GM12872 (cell line): ENCODE data around the gene DFFB.

Source experiments
- TF ChIP-seq, protein P1 (sequence below): IDR thresholded peaks from 3 replicates; pipeline ENCODE4 v1.5.1; 2011; ENCODE audit warnings: low read depth, mild to moderate bottlenecking, low read length, moderate library complexity; ENCODE audit not compliant: insufficient read depth

Gene DFFB

DNA sequence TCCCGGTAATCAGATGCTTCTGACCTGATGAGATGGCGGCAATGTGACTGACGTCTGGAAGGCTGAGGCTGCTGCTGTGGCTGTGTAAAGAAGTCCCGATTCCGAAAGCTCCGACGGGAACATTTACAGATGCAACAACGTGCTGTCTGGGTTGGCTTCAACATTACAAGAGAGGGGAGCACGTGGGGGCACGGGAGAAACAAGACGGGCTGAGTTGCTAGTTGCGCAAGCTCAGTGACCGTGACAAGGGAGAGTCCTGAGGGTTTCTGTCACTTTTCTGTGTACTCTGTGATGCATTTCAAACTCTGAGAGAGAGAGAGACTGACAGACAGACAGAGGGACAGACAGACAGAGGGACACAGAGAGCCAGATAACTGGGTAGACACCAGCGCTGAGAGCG is 35.4 kb upstream of the DFFB start:
- TF ChIP-seq, protein P1, sequence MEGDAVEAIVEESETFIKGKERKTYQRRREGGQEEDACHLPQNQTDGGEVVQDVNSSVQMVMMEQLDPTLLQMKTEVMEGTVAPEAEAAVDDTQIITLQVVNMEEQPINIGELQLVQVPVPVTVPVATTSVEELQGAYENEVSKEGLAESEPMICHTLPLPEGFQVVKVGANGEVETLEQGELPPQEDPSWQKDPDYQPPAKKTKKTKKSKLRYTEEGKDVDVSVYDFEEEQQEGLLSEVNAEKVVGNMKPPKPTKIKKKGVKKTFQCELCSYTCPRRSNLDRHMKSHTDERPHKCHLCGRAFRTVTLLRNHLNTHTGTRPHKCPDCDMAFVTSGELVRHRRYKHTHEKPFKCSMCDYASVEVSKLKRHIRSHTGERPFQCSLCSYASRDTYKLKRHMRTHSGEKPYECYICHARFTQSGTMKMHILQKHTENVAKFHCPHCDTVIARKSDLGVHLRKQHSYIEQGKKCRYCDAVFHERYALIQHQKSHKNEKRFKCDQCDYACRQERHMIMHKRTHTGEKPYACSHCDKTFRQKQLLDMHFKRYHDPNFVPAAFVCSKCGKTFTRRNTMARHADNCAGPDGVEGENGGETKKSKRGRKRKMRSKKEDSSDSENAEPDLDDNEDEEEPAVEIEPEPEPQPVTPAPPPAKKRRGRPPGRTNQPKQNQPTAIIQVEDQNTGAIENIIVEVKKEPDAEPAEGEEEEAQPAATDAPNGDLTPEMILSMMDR, result no peak

DNA sequence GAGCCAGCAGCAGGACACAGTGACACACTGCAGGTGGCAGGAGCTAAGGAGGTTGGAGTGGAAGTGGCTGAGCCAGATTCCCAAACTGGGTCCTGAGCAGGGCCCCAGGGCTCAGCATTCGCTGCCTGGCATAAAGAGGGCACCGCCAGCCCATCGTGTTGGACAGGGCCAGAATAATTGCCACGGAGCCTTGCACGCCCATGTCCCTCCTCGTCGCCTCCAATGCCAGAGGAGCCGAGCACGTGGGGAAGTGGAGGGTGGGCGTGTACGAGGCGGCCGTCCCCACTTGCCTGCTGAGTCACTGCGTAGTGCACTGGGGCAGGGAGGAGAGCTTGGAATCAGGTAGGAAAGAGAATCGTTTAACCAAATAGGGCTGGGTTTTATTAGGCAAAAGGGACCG is 34.9 kb upstream of the DFFB start:
- TF ChIP-seq, protein P1, result no peak

DNA sequence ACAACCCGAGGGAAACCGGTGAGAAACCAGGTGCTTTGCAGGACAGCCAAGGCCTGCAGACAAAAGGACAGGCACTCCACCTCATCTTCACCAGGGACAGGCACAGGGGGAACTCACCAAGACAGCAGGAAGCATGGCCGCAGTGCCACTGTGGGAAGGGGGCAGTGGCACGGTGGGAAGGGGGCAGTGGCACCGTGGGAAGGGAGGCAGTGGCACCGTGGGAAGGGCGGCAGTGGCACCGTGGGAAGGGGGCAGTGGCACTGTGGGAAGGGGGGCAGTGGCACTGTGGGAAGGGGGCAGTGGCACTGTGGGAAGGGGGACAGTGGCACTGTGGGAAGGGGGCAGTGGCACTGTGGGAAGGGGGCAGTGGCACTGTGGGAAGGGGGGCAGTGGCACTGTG is 32.6 kb upstream of the DFFB start:
- TF ChIP-seq, protein P1, result no peak

GRCh38 chr1:3825356-3825755 is 31.9 kb upstream of the DFFB start:
- TF ChIP-seq, protein P1, result no peak

- TF ChIP-seq, protein P1, result no peak
Measured at GRCh38 chr1:3827813-3828307, 29.4 kb upstream of the DFFB start.

DNA sequence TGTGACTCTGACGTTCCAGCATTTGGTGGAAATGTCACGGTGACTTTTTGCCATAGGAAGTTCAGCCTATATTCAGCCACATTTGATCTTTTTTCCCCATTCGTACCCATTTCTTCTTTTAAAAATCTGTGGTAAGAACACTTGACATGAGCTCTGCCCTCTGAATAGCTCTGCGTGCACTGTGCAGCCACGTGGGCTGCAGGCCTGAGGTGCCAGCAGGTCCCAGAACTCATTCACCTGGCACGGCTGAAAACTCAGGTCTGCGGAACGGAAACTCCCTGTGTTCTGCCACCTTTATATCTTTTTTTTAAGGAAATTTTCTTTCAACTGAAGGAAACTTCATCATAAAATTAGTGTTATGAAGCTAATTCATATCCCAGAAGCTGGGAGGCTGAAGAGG is 28.9 kb upstream of the DFFB start:
- TF ChIP-seq, protein P1, result no peak

- TF ChIP-seq, protein P1, result no peak
Measured at GRCh38 chr1:3831689-3832088, 25.6 kb upstream of the DFFB start.

- TF ChIP-seq, protein P1, result no peak
Measured at GRCh38 chr1:3834701-3835100, 22.6 kb upstream of the DFFB start.
